GM18526 (cell line): ENCODE measurements around the gene DUS3L.

Experiments
- POLR2A ChIP-seq: IDR thresholded peaks from 3 replicates; pipeline ENCODE4 v1.6.1; 2011; ENCODE audit not compliant: insufficient read length; ENCODE audit errors: extremely low read depth

DUS3L gene

GRCh38 chr19:5793188-5793587 lies 2.2 kb upstream of the DUS3L start:
- no peak for TF ChIP-seq POLR2A

GRCh38 chr19:5792224-5792623 lies 1.3 kb upstream of the DUS3L start:
- no peak for TF ChIP-seq POLR2A

- TF ChIP-seq POLR2A: no peak
Measured at GRCh38 chr19:5789886-5790558, 941 bp downstream of the DUS3L start.

GRCh38 chr19:5789351-5789761 lies 1.6 kb downstream of the DUS3L start:
- no peak for TF ChIP-seq POLR2A

GRCh38 chr19:5788422-5788821 lies 2.5 kb downstream of the DUS3L start:
- no peak for TF ChIP-seq POLR2A

GRCh38 chr19:5787409-5788182 lies 3.4 kb downstream of the DUS3L start:
- TF ChIP-seq POLR2A: no peak

GRCh38 chr19:5786593-5787408 lies 4.2 kb downstream of the DUS3L start:
- no peak for TF ChIP-seq POLR2A

- TF ChIP-seq POLR2A: no peak
Measured at GRCh38 chr19:5785423-5785822, 5.5 kb downstream of the DUS3L start.

- no peak for TF ChIP-seq POLR2A
Measured at GRCh38 chr19:5784581-5785147, 6.3 kb downstream of the DUS3L start, which contains the start of gene PRR22. Gene PRR22 (minus strand): TSS chr19:5784746. CDS start chr19:5784660, 86 bp downstream.

GRCh38 chr19:5782945-5783919 lies 7.7 kb downstream of the DUS3L start:
- no peak for TF ChIP-seq POLR2A

- TF ChIP-seq POLR2A: no peak
Measured at GRCh38 chr19:5782322-5782721, 8.6 kb downstream of the DUS3L start.

GRCh38 chr19:5778402-5778801 lies 12.6 kb downstream of the DUS3L start:
- TF ChIP-seq POLR2A: no peak

- no peak for TF ChIP-seq POLR2A
Measured at GRCh38 chr19:5775668-5776309, 15.2 kb downstream of the DUS3L start.

GRCh38 chr19:5774921-5775320 lies 16.0 kb downstream of the DUS3L start:
- TF ChIP-seq POLR2A: no peak
